Activated effector memory CD4-positive, alpha-beta T cell treated with anti-CD3 and anti-CD28 coated beads, Interleukin-2, amount 50 U/mL, for 16 hours (primary cell): ENCODE data around the gene SHF.
A peak's percentile ranks its signal among the peaks of the same experiment; 100 is the strongest.

Experiments used
- DNase-seq: peaks from one replicate; pipeline ENCODE4 v3.0.0-alpha.2; 2020

SHF gene

GRCh38 chr15:45199136-45199810 is 11.5 kb upstream of the SHF start:
- DNase-seq: peak; percentile 77

- peak; percentile 97 for DNase-seq
These were observed 10.8 kb upstream of the SHF start for GRCh38 chr15:45198337-45199135.

GRCh38 chr15:45197512-45197911 is 9.7 kb upstream of the SHF start:
- peak; percentile 47 for DNase-seq

GRCh38 chr15:45187578-45187893 is 230 bp downstream of the SHF start:
- DNase-seq: no peak

- DNase-seq: peak; percentile 63
These were observed 792 bp downstream of the SHF start for GRCh38 chr15:45186771-45187577.

- DNase-seq: peak; percentile 37
These were observed 1.6 kb downstream of the SHF start for GRCh38 chr15:45185903-45186770.

GRCh38 chr15:45185069-45185779 is 2.5 kb downstream of the SHF start:
- DNase-seq: peak; percentile 57

GRCh38 chr15:45184562-45185041 is 3.2 kb downstream of the SHF start:
- DNase-seq: peak; percentile 49

GRCh38 chr15:45183511-45183910 is 4.3 kb downstream of the SHF start:
- peak; percentile 55 for DNase-seq

- peak; percentile 55 for DNase-seq
These were observed 4.8 kb downstream of the SHF start for GRCh38 chr15:45182996-45183395.

- DNase-seq: peak; percentile 16
These were observed 6.1 kb downstream of the SHF start for GRCh38 chr15:45181491-45182285.

GRCh38 chr15:45180648-45181436 is 6.9 kb downstream of the SHF start:
- peak; percentile 41 for DNase-seq

- no peak for DNase-seq
These were observed 7.6 kb downstream of the SHF start for GRCh38 chr15:45180201-45180600.

- DNase-seq: peak; percentile 84
These were observed 8.4 kb downstream of the SHF start for GRCh38 chr15:45179221-45179985.

- DNase-seq: no peak
These were observed 10.5 kb downstream of the SHF start for GRCh38 chr15:45177285-45177684.

- no peak for DNase-seq
These were observed 13.2 kb downstream of the SHF start for GRCh38 chr15:45174577-45174976.

- DNase-seq: no peak
These were observed 13.7 kb downstream of the SHF start for GRCh38 chr15:45174069-45174468.

GRCh38 chr15:45171912-45172311 is 15.9 kb downstream of the SHF start:
- DNase-seq: no peak
